CD4-positive, alpha-beta memory T cell (primary cell): Measurements from ENCODE around the gene RUNX2. TPM values are rescaled to one million over a fixed set of nuclear protein-coding genes. Genes with fewer than 3 reads are reported as not detected.

Source experiments
- CTCF ChIA-PET: fragments of 350-600 bp; sonication (Branson Sonifier 250); formaldehyde crosslinking; loops from one replicate; lab custom pipeline; 2021; ENCODE audit warnings: inconsistent platforms; ENCODE audit not compliant: partially characterized antibody; lab: Charles Lee
- POLR2A ChIA-PET: fragments of 350-600 bp; sonication (Branson Sonifier 250); formaldehyde crosslinking; loops from one replicate; lab custom pipeline; 2021; ENCODE audit not compliant: partially characterized antibody; lab: Charles Lee
- DNase-seq, 5 donors: peaks; one replicate each; pipeline versions ENCODE4 v3.0.0 to v3.0.0-alpha.2; 2020 to 2022; ENCODE audit warnings: mixed read lengths in 1 of 5
- H3K27ac ChIP-seq: one replicate; pipeline ENCODE4 v1.7.0; 2013; ENCODE audit warnings: low read depth, low read length
- H3K27me3 ChIP-seq: 2 replicates; pipeline ENCODE4 v1.7.0; 2013; ENCODE audit warnings: mild to moderate bottlenecking, low read length, moderate library complexity; ENCODE audit not compliant: insufficient read depth
- H3K36me3 ChIP-seq: 2 replicates; pipeline ENCODE4 v1.7.0; 2013; ENCODE audit warnings: mild to moderate bottlenecking, low read length, moderate library complexity; ENCODE audit not compliant: insufficient read depth
- H3K4me1 ChIP-seq: 2 replicates; pipeline ENCODE4 v1.7.0; 2013; ENCODE audit warnings: mild to moderate bottlenecking, low read length, moderate library complexity; ENCODE audit not compliant: insufficient read depth
- H3K4me3 ChIP-seq, 2 donors: one replicate each; pipeline ENCODE4 v1.7.0; 2013; ENCODE audit warnings: low read length in 2 of 2, mild to moderate bottlenecking in 1 of 2
- H3K9me3 ChIP-seq, 2 donors: one replicate each; pipeline ENCODE4 v1.7.0; 2013; ENCODE audit warnings: low read length in 2 of 2, control low read depth in 1 of 2; ENCODE audit not compliant: control insufficient read depth in 1 of 2
- H3K27ac Mint-ChIP-seq, 7 donors: one replicate each; pipeline ENCODE4 v1.8.0; 2020 to 2021; ENCODE audit warnings: mixed read lengths in 7 of 7, mild to moderate bottlenecking in 6 of 7, inconsistent platforms in 3 of 7, moderate library complexity in 3 of 7
- H3K27me3 Mint-ChIP-seq, 2 donors: one replicate each; pipeline ENCODE4 v1.8.0; 2020 to 2021; ENCODE audit warnings: mixed read lengths in 2 of 2
- H3K36me3 Mint-ChIP-seq, 2 donors: one replicate each; pipeline ENCODE4 v1.8.0; 2020 to 2021; ENCODE audit warnings: mixed read lengths in 2 of 2, inconsistent platforms in 1 of 2, mild to moderate bottlenecking in 1 of 2
- H3K4me1 Mint-ChIP-seq, 4 donors: one replicate each; pipeline ENCODE4 v1.8.0; 2020 to 2021; ENCODE audit warnings: mixed read lengths in 4 of 4, mild to moderate bottlenecking in 1 of 4
- H3K4me3 Mint-ChIP-seq, 8 donors: one replicate each; pipeline ENCODE4 v1.8.0; 2020 to 2021; ENCODE audit warnings: mixed read lengths in 8 of 8, mild to moderate bottlenecking in 7 of 8, moderate library complexity in 6 of 8, inconsistent platforms in 3 of 8
- H3K9me3 Mint-ChIP-seq, 8 donors: one replicate each; pipeline ENCODE4 v1.8.0; 2020 to 2021; ENCODE audit warnings: mixed read lengths in 8 of 8, mild to moderate bottlenecking in 5 of 8, inconsistent platforms in 3 of 8, moderate library complexity in 1 of 8
- intact Hi-C: fragments of 100-400 bp; cut with micrococcal nuclease; formaldehyde crosslinking; loops from one replicate; pipeline ENCODE4 v1.15.1; 2023
- polyA plus RNA-seq, 2 donors: library from polyadenylated mRNA; unstranded; fragments of 300-500 nt; fragmentation: Illumina TruSeq; gene quantifications; one replicate each; pipeline ENCODE4 v1.2.3, GENCODE V29; 2021
- total RNA-seq, 2 experiments: library from RNA; stranded (reverse); gene quantifications; one replicate each; pipeline ENCODE4 v1.2.3, GENCODE V29; 2021

RUNX2 gene
- total and polyA plus RNA-seq, 4 experiments from 2014 or later = 4.5 to 26.6 (median 23.3) TPM

- Histone ChIP-seq H3K9me3 (no peaks in the 10 kb centered on the region), H3K27me3 (no peaks in the 10 kb centered on the region), H3K27ac (no peak overlapping the region), H3K4me1 (no peaks in the 10 kb centered on the region), H3K36me3 (no peaks in the 10 kb centered on the region), H3K4me3 (no peak overlapping the region)
- Mint-ChIP-seq H3K4me1 (peaks cover 3 to 33% (median 18%) of the 10 kb centered on the region in 4 donors), H3K9me3 (peaks cover 0 to 2% (median 0%) of the 10 kb centered on the region in 8 donors), H3K4me3 (no peak overlapping the region), H3K27ac (no peak overlapping the region), H3K27me3 (peaks cover 0 to 2% of the 10 kb centered on the region in 2 donors), H3K36me3 (peaks cover 35 to 61% of the 10 kb centered on the region in 2 donors)
- ChIA-PET CTCF (no interaction called here), POLR2A (interaction anchor here (0.6 kb wide), 3 partner anchors 70 to 1395 kb away, joined by 3 to 4 read pairs (median 4); no protein-coding TSS in a partner anchor)
- no peak for DNase-seq
- intact Hi-C loops = no loop called here
Measured at GRCh38 chr6:45531999-45532595, 204.0 kb downstream of the RUNX2 start.

GRCh38 chr6:45532721-45533210, 204.6 kb downstream of the RUNX2 start:
- Histone ChIP-seq H3K27me3 (no peaks in the 10 kb centered on the region), H3K4me1 (no peaks in the 10 kb centered on the region), H3K27ac (no peak overlapping the region), H3K4me3 (no peak overlapping the region), H3K9me3 (no peaks in the 10 kb centered on the region), H3K36me3 (no peaks in the 10 kb centered on the region)
- no peak for DNase-seq
- ChIA-PET POLR2A (interaction anchor here (0.6 kb wide), 1 partner anchor 69 kb away, joined by 3 read pairs; no protein-coding TSS in a partner anchor), CTCF (no interaction called here)
- peak overlapping the region in 3 of 7 donors; percentile 8 to 31 (median 8) for H3K27ac Mint-ChIP-seq
- intact Hi-C loops = no loop called here
- no peak overlapping the region for H3K4me3 Mint-ChIP-seq
- peaks cover 3 to 33% (median 16%) of the 10 kb centered on the region in 4 donors for H3K4me1 Mint-ChIP-seq
- no peaks in the 10 kb centered on the region for H3K27me3 Mint-ChIP-seq
- peaks cover 35 to 61% of the 10 kb centered on the region in 2 donors for H3K36me3 Mint-ChIP-seq
- H3K9me3 Mint-ChIP-seq = peaks cover 0 to 1% (median 0%) of the 10 kb centered on the region in 8 donors

GRCh38 chr6:45533386-45533785, 205.3 kb downstream of the RUNX2 start:
- Mint-ChIP-seq H3K27ac (peak overlapping the region in 1 of 7 donors; percentile 68), H3K4me1 (peaks cover 3 to 36% (median 19%) of the 10 kb centered on the region in 4 donors), H3K4me3 (no peak overlapping the region), H3K9me3 (no peaks in the 10 kb centered on the region), H3K27me3 (no peaks in the 10 kb centered on the region), H3K36me3 (peaks cover 34 to 58% of the 10 kb centered on the region in 2 donors)
- H3K27ac ChIP-seq = no peak overlapping the region
- ChIA-PET CTCF (no interaction called here), POLR2A (no interaction called here)
- no peak overlapping the region for H3K4me3 ChIP-seq
- H3K36me3 ChIP-seq = no peaks in the 10 kb centered on the region
- no peaks in the 10 kb centered on the region for H3K4me1 ChIP-seq
- H3K27me3 ChIP-seq = no peaks in the 10 kb centered on the region
- H3K9me3 ChIP-seq = no peaks in the 10 kb centered on the region
- intact Hi-C loops = no loop called here
- no peak for DNase-seq

GRCh38 chr6:45535933-45536332, 207.8 kb downstream of the RUNX2 start:
- Histone ChIP-seq H3K27me3 (no peaks in the 10 kb centered on the region), H3K4me3 (no peak overlapping the region), H3K9me3 (no peaks in the 10 kb centered on the region), H3K27ac (no peak overlapping the region), H3K36me3 (no peaks in the 10 kb centered on the region), H3K4me1 (no peaks in the 10 kb centered on the region)
- H3K4me3 Mint-ChIP-seq = no peak overlapping the region
- peaks cover 41 to 54% of the 10 kb centered on the region in 2 donors for H3K36me3 Mint-ChIP-seq
- intact Hi-C loops = no loop called here
- DNase-seq = no peak
- CTCF ChIA-PET = no interaction called here
- no peaks in the 10 kb centered on the region for H3K9me3 Mint-ChIP-seq
- H3K4me1 Mint-ChIP-seq = peaks cover 1 to 34% (median 25%) of the 10 kb centered on the region in 4 donors
- POLR2A ChIA-PET = interaction anchor here (0.6 to 1.0 kb wide), 2 partner anchors 13 to 25 kb away, joined by 3 to 4 read pairs; no protein-coding TSS in a partner anchor
- H3K27me3 Mint-ChIP-seq = no peaks in the 10 kb centered on the region
- peak overlapping the region in 1 of 7 donors; percentile 71 for H3K27ac Mint-ChIP-seq

GRCh38 chr6:45537539-45537938, 209.4 kb downstream of the RUNX2 start:
- CTCF ChIA-PET = interaction anchor here (1.0 kb wide), 1 partner anchor 16 kb away, joined by 3 read pairs; no protein-coding TSS in a partner anchor
- no peaks in the 10 kb centered on the region for H3K4me1 ChIP-seq
- POLR2A ChIA-PET = interaction anchor here (0.5 kb wide), 1 partner anchor 24 kb away, joined by 3 read pairs; no protein-coding TSS in a partner anchor
- H3K27ac ChIP-seq = no peak overlapping the region
- Mint-ChIP-seq H3K27me3 (no peaks in the 10 kb centered on the region), H3K9me3 (no peaks in the 10 kb centered on the region), H3K36me3 (peaks cover 45 to 57% of the 10 kb centered on the region in 2 donors), H3K4me1 (peaks cover 1 to 46% (median 28%) of the 10 kb centered on the region in 4 donors), H3K27ac (no peak overlapping the region), H3K4me3 (no peak overlapping the region)
- no peaks in the 10 kb centered on the region for H3K36me3 ChIP-seq
- H3K4me3 ChIP-seq = no peak overlapping the region
- H3K27me3 ChIP-seq = no peaks in the 10 kb centered on the region
- DNase-seq = no peak
- intact Hi-C loops = no loop called here
- H3K9me3 ChIP-seq = no peaks in the 10 kb centered on the region

GRCh38 chr6:45538641-45539547, 210.8 kb downstream of the RUNX2 start:
- intact Hi-C loops = no loop called here
- Histone ChIP-seq H3K9me3 (no peaks in the 10 kb centered on the region), H3K27ac (no peak overlapping the region), H3K36me3 (no peaks in the 10 kb centered on the region), H3K4me3 (no peak overlapping the region), H3K27me3 (no peaks in the 10 kb centered on the region), H3K4me1 (no peaks in the 10 kb centered on the region)
- Mint-ChIP-seq H3K4me1 (peaks cover 4 to 39% (median 28%) of the 10 kb centered on the region in 4 donors), H3K36me3 (peaks cover 53 to 55% of the 10 kb centered on the region in 2 donors), H3K27me3 (no peaks in the 10 kb centered on the region), H3K27ac (peak overlapping the region in 2 of 7 donors; percentile 15 to 37), H3K4me3 (no peak overlapping the region), H3K9me3 (no peaks in the 10 kb centered on the region)
- POLR2A ChIA-PET = no interaction called here
- DNase-seq = no peak
- CTCF ChIA-PET = no interaction called here
